NB4 (cell line): ENCODE data around the gene ACY1.

Experiments used
- DNase-seq: peaks from one replicate; pipeline ENCODE4 v3.0.0; 2010; ENCODE audit warnings: low read depth
- H3K4me3 ChIP-seq: one replicate; pipeline ENCODE4 v1.5.1; 2011; ENCODE audit warnings: mild to moderate bottlenecking, low read depth, low read length, moderate library complexity
- CTCF ChIP-seq: IDR thresholded peaks from one replicate; pipeline ENCODE4 v1.5.1; 2012; ENCODE audit warnings: low read depth, low read length
- MAX ChIP-seq: IDR thresholded peaks from 2 replicates; pipeline ENCODE4 v1.6.1; 2011; ENCODE audit warnings: low read depth, low read length
- MYC ChIP-seq: IDR thresholded peaks from 2 replicates; pipeline ENCODE4 v1.6.1; 2011; ENCODE audit warnings: low read depth, low read length
- POLR2A ChIP-seq: IDR thresholded peaks from 2 replicates; pipeline ENCODE4 v1.6.1; 2011; ENCODE audit warnings: mild to moderate bottlenecking; ENCODE audit not compliant: insufficient read length; ENCODE audit errors: extremely low read depth

Gene ACY1

GRCh38 chr3:52017586-52017985, 34.3 kb downstream of the ACY1 start:
- DNase-seq: no peak
- TF ChIP-seq CTCF: no peak
- no peak for TF ChIP-seq MYC
- no peak for TF ChIP-seq MAX
- no peak for TF ChIP-seq POLR2A
- no peak overlapping the region for H3K4me3 ChIP-seq

GRCh38 chr3:52018319-52019000, 35.1 kb downstream of the ACY1 start:
- no peak overlapping the region for H3K4me3 ChIP-seq
- DNase-seq: no peak
- TF ChIP-seq POLR2A (no peak), CTCF (no peak), MAX (no peak), MYC (no peak)

GRCh38 chr3:52019352-52020080, 36.2 kb downstream of the ACY1 start:
- H3K4me3 ChIP-seq: no peak overlapping the region
- DNase-seq: peak; percentile 76
- TF ChIP-seq POLR2A (no peak), MYC (no peak), MAX (no peak)

- no peak overlapping the region for H3K4me3 ChIP-seq
- TF ChIP-seq MAX (no peak), POLR2A (no peak), MYC (no peak), CTCF (no peak)
- no peak for DNase-seq
Measured at GRCh38 chr3:52020796-52021195, 37.5 kb downstream of the ACY1 start.

- DNase-seq: peak; percentile 73
- TF ChIP-seq CTCF (no peak), MYC (no peak), POLR2A (no peak), MAX (no peak)
- H3K4me3 ChIP-seq: no peak overlapping the region
Measured at GRCh38 chr3:52021489-52022268, 38.3 kb downstream of the ACY1 start.
